ENCODE data around the gene HDAC5. TPM values are rescaled to one million over a fixed set of nuclear protein-coding genes. Genes with fewer than 3 reads are reported as not detected.

The HDAC5 gene
- total RNA-seq, 1 donor from 2014 or later = 51.2 TPM

- H3K4me3 Mint-ChIP-seq (ENCODE audit: unreplicated experiment) = no peak overlapping the region
- TF ChIP-seq CTCF (IDR thresholded peaks at IDR 0.05) = no peak
- no peaks in the 10 kb centered on the region for H3K27me3 Mint-ChIP-seq (ENCODE audit: low read depth)
- no peaks in the 10 kb centered on the region for H3K36me3 Mint-ChIP-seq (ENCODE audit: low read depth)
- H3K27ac Mint-ChIP-seq (ENCODE audit: unreplicated experiment) = no peak overlapping the region
- H3K9me3 Mint-ChIP-seq (ENCODE audit: low read depth) = no peaks in the 10 kb centered on the region
- peaks cover 16% of the 10 kb centered on the region for H3K4me1 Mint-ChIP-seq (ENCODE audit: low read depth)
- no peak for DNase-seq (ENCODE audit: low spot score)
Measured at GRCh38 chr17:44167181-44167861, 43.9 kb upstream of the HDAC5 start.

DNA sequence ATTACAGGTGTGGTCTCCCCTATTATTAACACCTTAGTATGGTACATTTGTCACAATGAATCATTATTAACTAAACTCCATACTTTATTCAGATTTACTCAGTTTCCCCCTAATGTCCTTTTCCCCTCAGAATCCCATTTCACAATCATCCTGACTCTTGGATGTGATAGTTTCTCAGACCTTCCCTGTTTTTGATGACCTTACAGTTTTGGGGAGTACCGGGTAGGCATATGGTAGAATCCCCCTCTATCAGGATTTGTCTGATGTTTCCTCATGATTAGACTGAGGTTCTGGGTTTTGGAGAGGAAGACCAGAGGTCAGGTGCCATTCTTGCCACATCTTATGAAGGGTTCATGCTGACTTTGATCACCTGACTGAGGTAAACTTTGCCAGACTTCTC lies 41.0 kb upstream of the HDAC5 start:
- no peak for TF ChIP-seq CTCF (IDR thresholded peaks at IDR 0.05)
- Mint-ChIP-seq H3K4me1 (ENCODE audit: low read depth) (peaks cover 8% of the 10 kb centered on the region), H3K36me3 (ENCODE audit: low read depth) (no peaks in the 10 kb centered on the region), H3K4me3 (ENCODE audit: unreplicated experiment) (no peak overlapping the region), H3K27me3 (ENCODE audit: low read depth) (no peaks in the 10 kb centered on the region), H3K27ac (ENCODE audit: unreplicated experiment) (no peak overlapping the region), H3K9me3 (ENCODE audit: low read depth) (no peaks in the 10 kb centered on the region)
- DNase-seq (ENCODE audit: low spot score) = no peak

DNA sequence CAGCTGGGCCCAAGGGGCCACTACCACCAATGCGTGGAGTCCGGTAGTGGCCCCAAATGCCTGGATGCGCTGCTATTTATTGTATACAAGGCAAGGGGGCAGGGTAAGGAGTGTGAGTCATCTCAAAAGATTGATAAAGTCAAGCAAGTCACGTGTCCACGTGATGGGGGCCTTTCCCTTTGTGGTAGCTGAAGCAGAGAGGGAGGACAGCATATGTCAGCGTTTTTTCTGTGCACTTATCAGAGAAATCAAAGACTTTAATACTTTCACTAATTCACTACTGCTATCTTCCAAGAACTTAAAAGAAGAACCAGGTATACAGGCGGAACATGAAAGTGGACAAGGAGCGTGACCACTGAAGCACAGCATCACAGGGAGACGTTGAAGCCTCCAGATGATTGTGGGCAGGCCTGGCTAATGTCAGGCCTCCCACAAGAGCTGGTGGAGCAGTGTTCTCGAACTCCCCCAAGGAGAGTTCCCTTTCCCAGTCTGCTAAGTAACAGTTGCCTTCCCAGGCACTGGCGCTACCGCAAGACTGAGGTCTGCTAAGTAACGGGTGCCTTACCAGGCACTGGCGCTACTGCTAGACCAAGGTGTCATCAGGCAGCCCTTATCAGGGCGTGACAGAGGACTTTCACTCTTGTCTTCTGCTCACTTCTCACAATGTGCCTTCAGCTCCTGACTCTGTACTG lies 36.2 kb upstream of the HDAC5 start:
- no peak for DNase-seq (ENCODE audit: low spot score)
- no peak for TF ChIP-seq CTCF (IDR thresholded peaks at IDR 0.05)
- no peak overlapping the region for H3K27ac Mint-ChIP-seq (ENCODE audit: unreplicated experiment)
- H3K9me3 Mint-ChIP-seq (ENCODE audit: low read depth) = no peaks in the 10 kb centered on the region
- H3K4me1 Mint-ChIP-seq (ENCODE audit: low read depth) = no peaks in the 10 kb centered on the region
- H3K4me3 Mint-ChIP-seq (ENCODE audit: unreplicated experiment) = no peak overlapping the region
- H3K36me3 Mint-ChIP-seq (ENCODE audit: low read depth) = no peaks in the 10 kb centered on the region
- no peaks in the 10 kb centered on the region for H3K27me3 Mint-ChIP-seq (ENCODE audit: low read depth)

DNA sequence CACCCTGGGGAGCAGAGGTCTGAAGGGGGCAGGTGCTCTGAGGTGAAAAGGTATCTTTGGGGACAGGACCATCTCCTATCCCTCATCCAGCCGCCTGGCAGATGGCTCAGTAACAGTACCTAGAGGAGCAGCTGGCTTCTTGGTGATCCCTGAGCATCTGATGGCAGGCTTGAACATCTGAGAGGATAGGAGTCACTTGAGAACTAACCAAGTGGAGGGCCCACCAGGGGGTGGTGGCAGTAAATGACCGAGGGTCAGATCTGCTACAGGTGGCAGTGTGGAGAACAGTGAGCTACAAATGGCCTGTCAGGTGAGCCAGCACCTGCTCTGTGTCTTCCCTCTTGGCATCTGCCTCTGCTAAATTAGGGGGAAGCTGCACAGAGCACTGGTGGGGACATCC lies 32.0 kb upstream of the HDAC5 start:
- Mint-ChIP-seq H3K4me3 (ENCODE audit: unreplicated experiment) (no peak overlapping the region), H3K27ac (ENCODE audit: unreplicated experiment) (no peak overlapping the region), H3K9me3 (ENCODE audit: low read depth) (no peaks in the 10 kb centered on the region), H3K27me3 (ENCODE audit: low read depth) (no peaks in the 10 kb centered on the region), H3K36me3 (ENCODE audit: low read depth) (no peaks in the 10 kb centered on the region), H3K4me1 (ENCODE audit: low read depth) (no peaks in the 10 kb centered on the region)
- DNase-seq (ENCODE audit: low spot score) = no peak
- TF ChIP-seq CTCF (IDR thresholded peaks at IDR 0.05) = no peak

DNA sequence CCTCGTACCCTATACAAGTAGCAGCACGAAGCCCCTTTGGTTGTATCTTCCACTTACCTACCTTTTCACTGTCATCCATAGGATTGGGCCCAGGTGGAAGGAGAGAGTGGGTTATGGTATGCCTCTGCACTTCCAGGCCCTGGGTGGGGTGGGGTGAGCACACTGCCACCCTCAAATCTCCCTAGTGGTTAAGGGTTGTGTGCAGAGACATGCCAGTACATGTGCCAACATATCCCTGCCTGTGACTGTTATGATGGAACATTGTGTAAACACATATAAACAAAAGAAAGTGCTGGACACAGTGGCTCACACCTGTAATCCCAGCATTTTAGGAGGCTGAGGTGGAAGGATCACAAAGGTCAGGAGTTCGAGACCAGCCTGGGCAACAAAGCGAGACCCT lies 29.4 kb upstream of the HDAC5 start:
- TF ChIP-seq CTCF (IDR thresholded peaks at IDR 0.05) = no peak
- Mint-ChIP-seq H3K4me1 (ENCODE audit: low read depth) (no peaks in the 10 kb centered on the region), H3K27me3 (ENCODE audit: low read depth) (no peaks in the 10 kb centered on the region), H3K9me3 (ENCODE audit: low read depth) (no peaks in the 10 kb centered on the region), H3K4me3 (ENCODE audit: unreplicated experiment) (no peak overlapping the region), H3K27ac (ENCODE audit: unreplicated experiment) (no peak overlapping the region), H3K36me3 (ENCODE audit: low read depth) (no peaks in the 10 kb centered on the region)
- DNase-seq (ENCODE audit: low spot score) = no peak
